Right ventricle myocardium inferior (tissue), 1 donor: ENCODE data around the gene SYCP2L. TPM values are rescaled to one million over a fixed set of nuclear protein-coding genes. Genes with fewer than 3 reads are reported as not detected.
"Not testable (repeated sequence)": the region's sequence is repeated elsewhere in the genome, so short reads cannot be mapped to it uniquely, and the experiment has no call there.

Experiments used
- ATAC-seq: fragments of 200-7000 bp; cut with Tn5 transposase; one replicate; pipeline ENCODE4 v1.9.1; 2020; ENCODE audit warnings: mild to moderate bottlenecking, moderate library complexity
- DNase-seq: peaks from one replicate; pipeline ENCODE4 v3.0.0; 2021; ENCODE audit errors: missing footprints
- intact Hi-C: fragments of 100-400 bp; cut with DNase I; formaldehyde crosslinking; loops from one replicate; pipeline ENCODE4 v1.11.0; 2022
- long read RNA-seq: library from polyadenylated mRNA; unstranded; transcript quantifications from one replicate; pipeline ENCODE4 v2.0.0, GENCODE V29; 2021
- total RNA-seq: library from RNA; stranded (reverse); fragmentation: NEBNext Ultra II Directional; extraction: Animal tissue kit (Norgen Biotek cat#: 25700); gene quantifications from one replicate; pipeline ENCODE4 v1.2.1, GENCODE V29; 2021
- donor health status: DM: no; HTN: yes; CAD: no; lungs with severe emphysema.

The SYCP2L gene
- total RNA-seq: 0.92 TPM
- long read RNA-seq: 0 reads

GRCh38 chr6:10886691-10887502 is at the start of gene SYCP2L:
TSS of gene SYCP2L (plus strand) at chr6:10887052. CDS start at chr6:10887127, 75 bp downstream.
- intact Hi-C loops: no loop called here
- DNase-seq: no peak
- peak; percentile 45 for ATAC-seq

GRCh38 chr6:10837622-10837994 is 49.2 kb upstream of the SYCP2L start:
- intact Hi-C loops: no loop called here
- DNase-seq: no peak
- no peak for ATAC-seq

- ATAC-seq (peak; percentile 97), DNase-seq (peak; percentile 91)
- intact Hi-C loops: no loop called here
Observed at GRCh38 chr6:10837995-10838793, 48.7 kb upstream of the SYCP2L start, which contains the start of gene MAK. TSS of gene MAK (minus strand) at chr6:10838539. CDS start at chr6:10830648, 7,891 bp downstream.

- ATAC-seq (no peak), DNase-seq (no peak)
- intact Hi-C loops: no loop called here
Observed at GRCh38 chr6:10838794-10839333, 48.0 kb upstream of the SYCP2L start.

- ATAC-seq: no peak
- intact Hi-C loops: no loop called here
- DNase-seq: no peak
Observed at GRCh38 chr6:10843554-10843953, 43.3 kb upstream of the SYCP2L start.

GRCh38 chr6:10847684-10848083 is 39.2 kb upstream of the SYCP2L start:
- no peak for DNase-seq
- ATAC-seq: no peak
- intact Hi-C loops: no loop called here

- ATAC-seq (no peak), DNase-seq (no peak)
- intact Hi-C loops: no loop called here
Observed at GRCh38 chr6:10849901-10850300, 37.0 kb upstream of the SYCP2L start.

GRCh38 chr6:10850728-10851127 is 36.1 kb upstream of the SYCP2L start:
- intact Hi-C loops: no loop called here
- no peak for DNase-seq
- no peak for ATAC-seq

GRCh38 chr6:10852361-10852960 is 34.4 kb upstream of the SYCP2L start:
- intact Hi-C loops: no loop called here
- no peak for DNase-seq
- no peak for ATAC-seq

GRCh38 chr6:10853849-10854300 is 33.0 kb upstream of the SYCP2L start:
- ATAC-seq, intact Hi-C loops, DNase-seq: not testable (repeated sequence)

GRCh38 chr6:10854922-10855632 is 31.8 kb upstream of the SYCP2L start:
- ATAC-seq (no peak), DNase-seq (no peak)
- intact Hi-C loops: no loop called here

- DNase-seq (no peak), ATAC-seq (no peak)
- intact Hi-C loops: no loop called here
Observed at GRCh38 chr6:10857259-10857658, 29.6 kb upstream of the SYCP2L start.

GRCh38 chr6:10861086-10861485 is 25.8 kb upstream of the SYCP2L start:
- intact Hi-C loops: no loop called here
- DNase-seq: no peak
- ATAC-seq: no peak

- DNase-seq (no peak), ATAC-seq (no peak)
- intact Hi-C loops: no loop called here
Observed at GRCh38 chr6:10862361-10862760, 24.5 kb upstream of the SYCP2L start.

GRCh38 chr6:10863031-10863430 is 23.8 kb upstream of the SYCP2L start:
- ATAC-seq, DNase-seq, intact Hi-C loops: not testable (repeated sequence)

GRCh38 chr6:10866709-10867108 is 20.1 kb upstream of the SYCP2L start:
- intact Hi-C loops, ATAC-seq, DNase-seq: not testable (repeated sequence)

GRCh38 chr6:10867952-10868351 is 18.9 kb upstream of the SYCP2L start:
- DNase-seq (no peak), ATAC-seq (no peak)
- intact Hi-C loops: no loop called here

- ATAC-seq: no peak
- no peak for DNase-seq
- intact Hi-C loops: no loop called here
Observed at GRCh38 chr6:10873374-10873773, 13.5 kb upstream of the SYCP2L start.

- DNase-seq (no peak), ATAC-seq (no peak)
- intact Hi-C loops: no loop called here
Observed at GRCh38 chr6:10874207-10874606, 12.6 kb upstream of the SYCP2L start.
